HEK293T (cell line): ENCODE data around the gene HAO1.

ENCODE experiments used
- CTCF ChIA-PET: fragments of 350-600 bp; formaldehyde crosslinking; extraction: SDS; loops from one replicate; lab custom pipeline; 2021; ENCODE audit warnings: antibody characterized with exemption, inconsistent platforms; lab: Yijun Ruan, JAX
- POLR2A ChIA-PET: fragments of 350-600 bp; formaldehyde crosslinking; extraction: SDS; loops from one replicate; lab custom pipeline; 2020; ENCODE audit warnings: antibody characterized with exemption, inconsistent platforms; lab: Yijun Ruan, JAX
- DNase-seq: peaks from one replicate; pipeline ENCODE4 v3.0.0; 2012; ENCODE audit warnings: mixed read lengths; ENCODE audit errors: extremely low spot score
- ARNT ChIP-seq: fragments of 450-650 bp; IDR thresholded peaks from 2 replicates; pipeline ENCODE4 v1.6.1; 2017; ENCODE audit warnings: mild to moderate bottlenecking
- BHLHE40 ChIP-seq: fragments of 450-650 bp; IDR thresholded peaks from 2 replicates; pipeline ENCODE4 v1.6.1; 2016; ENCODE audit warnings: mild to moderate bottlenecking, moderate library complexity, borderline replicate concordance
- CTBP1 ChIP-seq: fragments of 450-650 bp; IDR thresholded peaks from 2 replicates; pipeline ENCODE4 v1.6.1; 2016; ENCODE audit warnings: borderline replicate concordance
- ELF4 ChIP-seq: fragments of 450-650 bp; IDR thresholded peaks from 2 replicates; pipeline ENCODE4 v1.6.1; 2017; ENCODE audit warnings: antibody characterized with exemption
- FOXA1 ChIP-seq: fragments of 450-650 bp; IDR thresholded peaks from 2 replicates; pipeline ENCODE4 v1.6.1; 2016; ENCODE audit warnings: mild to moderate bottlenecking
- FOXK2 ChIP-seq: fragments of 450-650 bp; IDR thresholded peaks from 2 replicates; pipeline ENCODE4 v1.6.1; 2016; ENCODE audit warnings: mild to moderate bottlenecking
- FOXM1 ChIP-seq: fragments of 450-650 bp; IDR thresholded peaks from 2 replicates; pipeline ENCODE4 v1.6.1; 2017; ENCODE audit warnings: mild to moderate bottlenecking, borderline replicate concordance
- HDGF ChIP-seq: fragments of 450-650 bp; IDR thresholded peaks from 2 replicates; pipeline ENCODE4 v1.6.1; 2017; ENCODE audit warnings: antibody characterized with exemption, borderline replicate concordance
- L3MBTL2 ChIP-seq: fragments of 450-650 bp; conservative IDR thresholded peaks from 2 replicates; pipeline ENCODE4 v1.6.1; 2016; ENCODE audit warnings: mild to moderate bottlenecking
- LEF1 ChIP-seq: fragments of 450-650 bp; IDR thresholded peaks from 2 replicates; pipeline ENCODE4 v1.6.1; 2017; ENCODE audit warnings: mild to moderate bottlenecking, borderline replicate concordance
- NFRKB ChIP-seq: fragments of 450-650 bp; IDR thresholded peaks from 2 replicates; pipeline ENCODE4 v1.6.1; 2016; ENCODE audit warnings: mild to moderate bottlenecking, moderate library complexity
- SP1 ChIP-seq: fragments of 450-650 bp; IDR thresholded peaks from 2 replicates; pipeline ENCODE4 v1.6.1; 2017
- SUZ12 ChIP-seq: fragments of 450-650 bp; IDR thresholded peaks from 2 replicates; pipeline ENCODE4 v1.6.1; 2016; ENCODE audit warnings: mild to moderate bottlenecking
- TARDBP ChIP-seq: fragments of 450-650 bp; IDR thresholded peaks from 2 replicates; pipeline ENCODE4 v1.6.1; 2016
- ZNF384 ChIP-seq: fragments of 450-650 bp; IDR thresholded peaks from 2 replicates; pipeline ENCODE4 v1.6.1; 2016
- TF ChIP-seq, protein P1 (sequence below): fragments of 450-650 bp; IDR thresholded peaks from 2 replicates; pipeline ENCODE4 v1.6.1; 2016

The HAO1 gene

GRCh38 chr20:7940341-7940740 is at the start of gene HAO1:
HAO1 (minus strand) TSS chr20:7940458; CDS start chr20:7940422, 36 bp downstream.
- CTCF ChIA-PET, result no interaction called here
- TF ChIP-seq BHLHE40, result no peak
- TF ChIP-seq FOXK2, result no peak
- no peak for TF ChIP-seq L3MBTL2
- TF ChIP-seq FOXM1, result no peak
- no peak for TF ChIP-seq HDGF
- no peak for TF ChIP-seq TARDBP
- no peak for TF ChIP-seq ARNT
- no peak for TF ChIP-seq LEF1
- TF ChIP-seq ZNF384, result no peak
- no peak for TF ChIP-seq SUZ12
- TF ChIP-seq FOXA1, result no peak
- TF ChIP-seq ELF4, result no peak
- TF ChIP-seq CTBP1, result no peak
- TF ChIP-seq NFRKB, result no peak
- TF ChIP-seq SP1, result no peak
- TF ChIP-seq, protein P1, sequence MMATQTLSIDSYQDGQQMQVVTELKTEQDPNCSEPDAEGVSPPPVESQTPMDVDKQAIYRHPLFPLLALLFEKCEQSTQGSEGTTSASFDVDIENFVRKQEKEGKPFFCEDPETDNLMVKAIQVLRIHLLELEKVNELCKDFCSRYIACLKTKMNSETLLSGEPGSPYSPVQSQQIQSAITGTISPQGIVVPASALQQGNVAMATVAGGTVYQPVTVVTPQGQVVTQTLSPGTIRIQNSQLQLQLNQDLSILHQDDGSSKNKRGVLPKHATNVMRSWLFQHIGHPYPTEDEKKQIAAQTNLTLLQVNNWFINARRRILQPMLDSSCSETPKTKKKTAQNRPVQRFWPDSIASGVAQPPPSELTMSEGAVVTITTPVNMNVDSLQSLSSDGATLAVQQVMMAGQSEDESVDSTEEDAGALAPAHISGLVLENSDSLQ, result no peak
- DNase-seq, result no peak
- POLR2A ChIA-PET, result no interaction called here

GRCh38 chr20:7989379-7989778 is 49.1 kb upstream of the HAO1 start:
- POLR2A ChIA-PET, result no interaction called here
- no peak for DNase-seq
- TF ChIP-seq L3MBTL2 (no peak), FOXA1 (no peak), SUZ12 (no peak), BHLHE40 (no peak), ARNT (no peak), TARDBP (no peak), HDGF (no peak), LEF1 (no peak), ZNF384 (no peak)
- TF ChIP-seq, protein P1, result no peak
- CTCF ChIA-PET, result interaction anchor here (0.8 kb wide), 1 partner anchor 53 kb away, joined by 3 read pairs; no protein-coding TSS in a partner anchor

- CTCF ChIA-PET, result no interaction called here
- no peak for DNase-seq
- POLR2A ChIA-PET, result no interaction called here
- TF ChIP-seq L3MBTL2, result no peak
- TF ChIP-seq FOXK2, result no peak
- no peak for TF ChIP-seq ELF4
Observed at GRCh38 chr20:7985916-7986315, 45.7 kb upstream of the HAO1 start.

DNA sequence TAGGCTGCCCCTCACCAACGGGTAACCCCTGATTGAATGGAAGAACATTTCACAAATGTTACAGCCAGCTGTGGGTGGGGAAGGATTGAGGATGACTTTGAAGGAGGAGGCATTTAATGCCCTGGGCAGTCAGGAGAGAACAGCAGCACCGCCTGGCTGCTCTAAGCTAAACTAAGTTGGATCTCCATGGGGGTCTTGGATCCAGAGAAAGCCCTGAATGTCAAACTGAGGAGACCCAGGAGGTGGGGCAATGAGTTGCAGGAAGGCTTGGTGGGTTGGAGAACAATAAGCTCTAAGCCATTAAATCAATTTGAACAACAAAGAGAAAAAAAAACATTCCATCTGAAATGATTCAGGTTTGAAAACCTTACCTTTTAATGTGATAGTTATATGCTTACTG is 43.9 kb upstream of the HAO1 start:
- no peak for DNase-seq
- TF ChIP-seq SP1, result no peak
- no peak for TF ChIP-seq FOXM1
- TF ChIP-seq LEF1, result no peak
- TF ChIP-seq TARDBP, result no peak
- TF ChIP-seq, protein P1, result no peak
- no peak for TF ChIP-seq ELF4
- no peak for TF ChIP-seq NFRKB
- TF ChIP-seq ARNT, result no peak
- POLR2A ChIA-PET, result no interaction called here
- CTCF ChIA-PET, result interaction anchor here (0.8 kb wide), 1 partner anchor 737 kb away, joined by 3 read pairs; no protein-coding TSS in a partner anchor

- ChIA-PET CTCF (no interaction called here), POLR2A (no interaction called here)
- no peak for DNase-seq
- no peak for TF ChIP-seq FOXM1
- TF ChIP-seq SP1, result no peak
- no peak for TF ChIP-seq TARDBP
- TF ChIP-seq L3MBTL2, result no peak
- TF ChIP-seq FOXA1, result no peak
- TF ChIP-seq FOXK2, result no peak
- TF ChIP-seq BHLHE40, result no peak
- no peak for TF ChIP-seq ZNF384
- TF ChIP-seq ARNT, result no peak
- no peak for TF ChIP-seq ELF4
- TF ChIP-seq, protein P1, result no peak
- TF ChIP-seq NFRKB, result no peak
- TF ChIP-seq CTBP1, result no peak
- TF ChIP-seq SUZ12, result no peak
- no peak for TF ChIP-seq HDGF
- no peak for TF ChIP-seq LEF1
Observed at GRCh38 chr20:7981374-7981773, 41.1 kb upstream of the HAO1 start.

GRCh38 chr20:7980332-7981046 is 40.2 kb upstream of the HAO1 start:
- peak; percentile 64 for DNase-seq
- ChIA-PET POLR2A (no interaction called here), CTCF (interaction anchor here (0.6 to 1.4 kb wide), 4 partner anchors 10 to 741 kb away, joined by 3 to 6 read pairs (median 4); no protein-coding TSS in a partner anchor)
- TF ChIP-seq, protein P1, result no peak
- TF ChIP-seq BHLHE40 (no peak), HDGF (no peak), NFRKB (no peak)
